Erythroblast (primary cell): Measurements from ENCODE around the gene MCM5.

ENCODE experiments used
- GATA1 ChIP-seq: IDR thresholded peaks from 2 replicates; pipeline ENCODE4 v1.6.1; 2011; ENCODE audit warnings: low read depth, mild to moderate bottlenecking, control low read depth, low read length, moderate library complexity
- POLR2A ChIP-seq: IDR thresholded peaks from 2 replicates; pipeline ENCODE4 v1.6.1; 2011; ENCODE audit warnings: mild to moderate bottlenecking, low read length

- no peak for TF ChIP-seq POLR2A
- no peak for TF ChIP-seq GATA1
These were observed 60.7 kb downstream of the MCM5 start for GRCh38 chr22:35460688-35461087.
